GM13976 (cell line): Measurements from ENCODE around the gene DDX56.
"Not testable (repeated sequence)": the region's sequence is repeated elsewhere in the genome, so short reads cannot be mapped to it uniquely, and the experiment has no call there.

Experiments used
- DNase-seq: peaks from one replicate; pipeline ENCODE4 v3.0.0; 2012; ENCODE audit warnings: low spot score
- in situ Hi-C: fragments of 300-500 bp; cut with MboI; formaldehyde crosslinking; loops from one replicate; pipeline ENCODE4 v1.12.0; 2022; ENCODE audit warnings: low sequenced_read_pairs, mixed read lengths, inconsistent platforms; ENCODE audit not compliant: unreplicated experiment
- TF ChIP-seq, protein P1 (sequence below): IDR thresholded peaks from 2 replicates; pipeline ENCODE4 v1.5.1; 2012; ENCODE audit warnings: borderline replicate concordance, mild to moderate bottlenecking; ENCODE audit not compliant: insufficient read depth; ENCODE audit errors: extremely low read depth, missing control alignments, control extremely low read depth

Gene DDX56

DNA sequence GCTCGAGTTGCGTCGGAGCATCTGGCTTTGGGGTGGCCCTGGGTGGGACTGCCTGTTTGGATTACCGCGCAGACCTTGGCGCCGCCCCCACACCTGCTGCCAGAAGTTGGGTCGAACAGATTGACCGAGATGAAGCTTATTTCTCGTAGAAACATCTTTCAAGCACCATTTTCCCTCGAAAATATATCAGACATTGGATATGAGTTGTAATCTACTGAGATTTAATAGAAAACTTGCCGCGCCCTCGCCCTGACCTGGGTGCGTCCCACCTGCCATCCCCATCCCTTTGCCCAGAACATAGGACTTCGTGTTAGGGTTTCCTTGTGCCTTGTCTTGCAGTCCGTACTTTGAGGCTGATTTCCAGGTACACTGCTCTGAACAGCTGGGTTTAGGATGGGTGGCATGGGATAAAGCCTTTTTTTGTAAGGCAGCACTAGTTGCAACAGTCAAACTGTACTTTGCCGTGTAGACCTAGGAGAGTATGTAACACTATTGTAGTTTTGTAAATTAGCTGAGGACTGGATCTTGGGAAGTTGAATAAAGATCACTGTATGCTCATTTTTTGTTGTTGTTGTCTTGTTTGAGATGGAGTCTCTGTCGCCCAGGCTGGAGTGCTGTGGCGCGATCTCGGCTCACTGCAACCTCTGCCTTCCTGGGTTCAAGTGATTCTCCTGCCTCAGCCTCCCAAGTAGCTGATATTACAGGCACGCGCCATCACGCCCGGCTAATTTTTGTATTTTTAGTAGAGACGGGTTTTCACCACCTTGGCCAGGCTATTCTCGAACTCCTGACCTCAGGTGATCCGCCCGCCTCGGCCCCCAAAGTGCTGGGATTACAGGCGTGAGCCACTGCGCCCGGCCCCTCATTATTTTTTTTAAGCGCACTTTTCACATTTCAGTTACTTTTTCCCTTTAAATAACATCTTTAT, 33.7 kb upstream of the DDX56 start:
- DNase-seq: no peak
- in situ Hi-C loops: no loop called here

DNA sequence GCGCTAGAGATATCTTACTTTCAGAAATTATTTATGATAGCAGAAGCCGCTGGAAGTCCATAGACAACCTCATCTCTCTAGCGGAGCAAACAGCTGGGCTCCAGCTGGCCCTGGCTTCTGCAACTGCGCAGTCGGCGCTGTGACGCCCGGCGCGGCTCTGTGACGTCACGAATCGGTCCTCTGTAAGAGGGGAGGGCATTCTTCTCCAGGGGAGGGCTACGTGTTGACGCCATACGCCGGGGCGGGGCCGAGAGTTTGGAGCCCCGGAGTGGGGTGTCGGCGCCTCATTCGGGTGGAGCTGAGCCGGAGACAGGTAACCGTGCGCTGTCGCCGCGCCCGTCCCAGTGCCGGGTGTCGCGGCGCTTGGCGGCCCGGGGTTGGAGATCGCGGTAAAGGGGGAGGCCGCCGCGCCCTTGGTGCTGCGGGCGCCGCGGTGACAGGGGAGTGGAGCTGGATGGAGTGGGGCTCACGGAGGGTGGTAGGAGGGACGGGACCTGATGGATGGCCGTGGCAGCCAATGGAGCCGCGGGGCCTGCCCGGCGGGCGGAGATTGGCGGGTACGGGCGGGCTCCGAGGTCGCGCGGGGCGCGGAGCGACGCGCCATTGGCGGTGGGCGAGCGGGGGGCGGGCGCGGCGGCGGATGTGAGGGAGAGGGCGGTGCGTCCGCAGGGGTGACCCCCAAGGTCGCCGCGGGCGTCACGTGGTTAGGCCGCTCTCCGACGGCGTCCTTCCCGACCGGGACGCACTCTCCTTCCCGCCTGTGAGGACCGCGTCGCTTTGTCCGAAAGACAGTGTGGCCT, 32.8 kb upstream of the DDX56 start, which contains the start of gene OGDH:
Gene OGDH (plus strand): TSS at position 287 of the 800 bp plus-strand sequence. CDS start 17,717 bp downstream, outside the sequence.
- DNase-seq: peak; percentile 99
- TF ChIP-seq, protein P1, sequence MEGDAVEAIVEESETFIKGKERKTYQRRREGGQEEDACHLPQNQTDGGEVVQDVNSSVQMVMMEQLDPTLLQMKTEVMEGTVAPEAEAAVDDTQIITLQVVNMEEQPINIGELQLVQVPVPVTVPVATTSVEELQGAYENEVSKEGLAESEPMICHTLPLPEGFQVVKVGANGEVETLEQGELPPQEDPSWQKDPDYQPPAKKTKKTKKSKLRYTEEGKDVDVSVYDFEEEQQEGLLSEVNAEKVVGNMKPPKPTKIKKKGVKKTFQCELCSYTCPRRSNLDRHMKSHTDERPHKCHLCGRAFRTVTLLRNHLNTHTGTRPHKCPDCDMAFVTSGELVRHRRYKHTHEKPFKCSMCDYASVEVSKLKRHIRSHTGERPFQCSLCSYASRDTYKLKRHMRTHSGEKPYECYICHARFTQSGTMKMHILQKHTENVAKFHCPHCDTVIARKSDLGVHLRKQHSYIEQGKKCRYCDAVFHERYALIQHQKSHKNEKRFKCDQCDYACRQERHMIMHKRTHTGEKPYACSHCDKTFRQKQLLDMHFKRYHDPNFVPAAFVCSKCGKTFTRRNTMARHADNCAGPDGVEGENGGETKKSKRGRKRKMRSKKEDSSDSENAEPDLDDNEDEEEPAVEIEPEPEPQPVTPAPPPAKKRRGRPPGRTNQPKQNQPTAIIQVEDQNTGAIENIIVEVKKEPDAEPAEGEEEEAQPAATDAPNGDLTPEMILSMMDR: no peak
- in situ Hi-C loops: no loop called here

More for the DNA sequence above, 33.7 kb upstream of the DDX56 start:
- TF ChIP-seq, protein P1: no peak

DNA sequence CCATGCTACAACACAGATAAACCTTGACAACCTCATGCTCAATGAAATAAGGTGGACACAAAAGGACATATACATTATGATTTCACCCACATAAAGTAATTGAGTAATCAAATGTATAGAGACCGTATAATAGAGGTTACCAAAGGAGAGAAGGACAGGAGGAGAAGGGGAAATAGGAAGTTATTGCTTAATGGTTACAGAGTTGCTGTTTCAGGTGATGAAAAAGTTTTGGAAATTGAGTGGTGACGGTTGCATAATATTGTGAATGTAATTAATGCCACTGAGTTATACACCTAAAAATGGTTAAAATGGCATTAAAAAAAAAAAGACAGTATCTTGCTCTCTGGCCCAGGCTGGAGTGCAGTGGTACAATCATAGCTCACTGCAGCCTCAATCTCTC, 31.2 kb upstream of the DDX56 start:
- in situ Hi-C loops: no loop called here
- no peak for DNase-seq
- TF ChIP-seq, protein P1: no peak

DNA sequence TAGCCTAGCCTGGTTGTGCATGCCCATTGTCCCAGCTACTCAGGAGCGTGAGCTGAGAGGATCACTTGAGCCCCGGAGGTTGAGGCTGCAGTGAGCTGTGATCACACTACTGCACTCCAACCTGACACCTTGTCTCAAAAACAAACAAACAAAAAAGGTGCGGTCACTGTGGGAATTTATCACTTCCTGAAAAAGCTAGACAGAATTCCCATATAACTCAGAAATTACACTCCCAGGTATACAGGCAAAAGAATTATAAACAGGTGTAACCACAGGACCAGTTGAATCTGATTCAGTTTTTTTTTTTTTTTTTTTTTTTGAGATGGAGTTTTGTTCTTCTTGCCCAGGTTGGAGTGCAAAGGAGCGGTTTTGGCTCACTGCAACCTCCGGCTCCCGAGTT, 29.5 kb upstream of the DDX56 start:
- TF ChIP-seq, protein P1: no peak
- DNase-seq: no peak
- in situ Hi-C loops: no loop called here

DNA sequence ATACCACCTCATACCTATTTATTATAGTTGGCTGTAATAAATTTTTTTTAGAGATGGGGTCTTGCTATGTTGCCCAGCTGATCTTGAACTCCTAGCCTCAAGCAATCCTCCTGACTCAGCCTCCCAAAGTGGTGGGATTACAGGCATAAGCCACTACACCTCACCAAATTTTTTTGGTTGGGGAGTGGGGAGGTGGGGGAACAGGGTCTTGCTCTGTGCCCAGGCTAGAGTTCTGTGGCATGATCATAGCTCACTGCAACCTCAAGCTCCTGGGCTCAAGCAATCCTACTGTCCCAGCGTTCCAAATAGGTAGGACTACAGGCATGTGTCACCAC, 28.8 kb upstream of the DDX56 start:
- DNase-seq: no peak
- in situ Hi-C loops: no loop called here
- TF ChIP-seq, protein P1: no peak

DNA sequence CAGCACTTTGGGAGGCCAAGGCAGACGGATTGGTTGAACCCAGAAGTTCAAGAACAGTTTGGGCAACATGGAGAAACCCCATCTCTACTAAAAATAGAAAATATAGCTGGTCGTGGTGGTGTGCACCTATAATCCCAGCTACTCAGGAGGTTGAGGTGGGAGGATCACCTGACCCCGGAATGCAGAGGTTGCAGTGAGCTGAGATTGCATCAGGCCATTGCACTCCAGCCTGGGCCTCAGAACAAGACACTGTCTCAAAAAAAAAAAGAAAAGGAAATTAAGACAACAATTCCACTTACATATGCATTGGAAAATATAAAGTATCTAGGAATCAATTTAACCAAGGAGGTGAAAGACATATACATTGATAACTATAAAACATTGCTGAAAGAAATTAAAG, 25.5 kb upstream of the DDX56 start:
- TF ChIP-seq, protein P1: no peak
- in situ Hi-C loops: loop anchor here (10.0 to 25.0 kb wide), 2 partner anchors 163 to 246 kb away; partner anchors contain the start of gene H2AZ2
- DNase-seq: no peak

DNA sequence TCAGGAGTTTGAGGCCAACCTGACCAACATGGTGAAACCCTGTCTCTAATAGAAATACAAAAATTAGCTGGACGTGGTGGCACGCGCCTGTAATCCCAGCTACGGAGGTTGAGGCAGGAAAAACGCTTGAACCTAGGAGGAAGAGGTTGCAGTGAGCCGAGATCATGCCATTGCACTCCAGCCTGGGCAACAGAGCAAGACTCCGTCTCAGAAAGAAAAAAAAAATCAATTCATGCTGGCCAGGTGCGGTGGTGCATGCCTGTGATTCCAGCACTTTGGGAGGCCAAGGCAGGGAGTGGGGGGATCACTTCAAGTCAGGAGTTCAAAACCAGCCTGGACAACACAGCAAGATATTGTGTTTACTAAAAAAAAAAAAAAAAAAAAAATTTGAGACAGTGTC, 23.5 kb upstream of the DDX56 start:
- in situ Hi-C loops: loop anchor here (10.0 to 25.0 kb wide), 2 partner anchors 165 to 248 kb away; partner anchors contain the start of gene H2AZ2
- DNase-seq: not testable (repeated sequence)
